T-helper 2 cell treated with Interferon-gamma antibody and Interleukin-4, amounts not matched to agents 5 μg/mL and 100 μg/mL, for 36 hours (primary cell): Measurements from ENCODE around the gene TGM5.

Experiments used
- DNase-seq: peaks from one replicate; pipeline ENCODE4 v3.0.0; 2021; ENCODE audit warnings: low spot score
- H3K27ac Mint-ChIP-seq: one replicate; pipeline ENCODE4 v1.8.0; 2021; ENCODE audit warnings: mild to moderate bottlenecking, mixed read lengths
- H3K27me3 Mint-ChIP-seq: one replicate; pipeline ENCODE4 v1.8.0; 2021; ENCODE audit warnings: low read depth, mixed read lengths
- H3K36me3 Mint-ChIP-seq: one replicate; pipeline ENCODE4 v1.8.0; 2021; ENCODE audit warnings: low read depth, mixed read lengths
- H3K4me1 Mint-ChIP-seq: one replicate; pipeline ENCODE4 v1.8.0; 2021; ENCODE audit warnings: low read depth, mixed read lengths
- H3K4me3 Mint-ChIP-seq: one replicate; pipeline ENCODE4 v1.8.0; 2022; ENCODE audit warnings: mild to moderate bottlenecking, moderate library complexity, mixed read lengths
- H3K9me3 Mint-ChIP-seq: one replicate; pipeline ENCODE4 v1.8.0; 2021; ENCODE audit warnings: mixed read lengths

Gene TGM5

GRCh38 chr15:43193710-43194109 is 73.0 kb downstream of the TGM5 start:
- Mint-ChIP-seq H3K9me3 (peaks cover 4% of the 10 kb centered on the region), H3K27me3 (no peaks in the 10 kb centered on the region), H3K27ac (no peak overlapping the region), H3K4me1 (peaks cover 7% of the 10 kb centered on the region), H3K36me3 (peaks cover 56% of the 10 kb centered on the region), H3K4me3 (no peak overlapping the region)
- no peak for DNase-seq

GRCh38 chr15:43190178-43190577 is 76.5 kb downstream of the TGM5 start:
- peaks cover 23% of the 10 kb centered on the region for H3K4me1 Mint-ChIP-seq

GRCh38 chr15:43189296-43189695 is 77.4 kb downstream of the TGM5 start:
- no peak for DNase-seq
- H3K36me3 Mint-ChIP-seq, result peaks cover 34% of the 10 kb centered on the region
- H3K4me3 Mint-ChIP-seq, result no peak overlapping the region

More at GRCh38 chr15:43190178-43190577, 76.5 kb downstream of the TGM5 start:
- Mint-ChIP-seq H3K9me3 (no peaks in the 10 kb centered on the region), H3K27ac (no peak overlapping the region), H3K36me3 (peaks cover 39% of the 10 kb centered on the region), H3K27me3 (no peaks in the 10 kb centered on the region), H3K4me3 (no peak overlapping the region)
- DNase-seq, result no peak

GRCh38 chr15:43187544-43188155 is 79.1 kb downstream of the TGM5 start:
- Mint-ChIP-seq H3K27me3 (no peaks in the 10 kb centered on the region), H3K4me1 (peaks cover 28% of the 10 kb centered on the region), H3K4me3 (peak overlapping the region; percentile 97), H3K27ac (peak overlapping the region; percentile 37), H3K9me3 (no peaks in the 10 kb centered on the region), H3K36me3 (peaks cover 30% of the 10 kb centered on the region)
- no peak for DNase-seq

More at GRCh38 chr15:43189296-43189695, 77.4 kb downstream of the TGM5 start:
- Mint-ChIP-seq H3K27me3 (no peaks in the 10 kb centered on the region), H3K27ac (peak overlapping the region; percentile 58), H3K9me3 (no peaks in the 10 kb centered on the region), H3K4me1 (peaks cover 28% of the 10 kb centered on the region)

- peaks cover 25% of the 10 kb centered on the region for H3K36me3 Mint-ChIP-seq
- H3K9me3 Mint-ChIP-seq, result no peaks in the 10 kb centered on the region
Measured at GRCh38 chr15:43186003-43186353, 80.8 kb downstream of the TGM5 start.

GRCh38 chr15:43185157-43186002 is 81.3 kb downstream of the TGM5 start, which contains the start of gene CCNDBP1:
Gene CCNDBP1, plus strand, starts transcription at chr15:43185403. Its CDS starts 96 bp downstream, at chr15:43185499.
- DNase-seq, result peak; percentile 92
- no peaks in the 10 kb centered on the region for H3K27me3 Mint-ChIP-seq
- H3K27ac Mint-ChIP-seq, result peak within 1 kb of the TSS; percentile 94
- peaks cover 19% of the 10 kb centered on the region for H3K36me3 Mint-ChIP-seq
- H3K9me3 Mint-ChIP-seq, result no peaks in the 10 kb centered on the region
- peaks cover 28% of the 10 kb centered on the region for H3K4me1 Mint-ChIP-seq
- peak within 1 kb of the TSS; percentile 97 for H3K4me3 Mint-ChIP-seq

More at GRCh38 chr15:43186003-43186353, 80.8 kb downstream of the TGM5 start:
- Mint-ChIP-seq H3K27ac (peak overlapping the region; percentile 94), H3K27me3 (no peaks in the 10 kb centered on the region), H3K4me3 (peak overlapping the region; percentile 97), H3K4me1 (peaks cover 28% of the 10 kb centered on the region)
- no peak for DNase-seq

GRCh38 chr15:43184407-43185124 is 82.2 kb downstream of the TGM5 start:
- no peaks in the 10 kb centered on the region for H3K9me3 Mint-ChIP-seq
- H3K27ac Mint-ChIP-seq, result peak overlapping the region; percentile 94
- peaks cover 18% of the 10 kb centered on the region for H3K36me3 Mint-ChIP-seq
- no peak for DNase-seq
- no peaks in the 10 kb centered on the region for H3K27me3 Mint-ChIP-seq
- peaks cover 27% of the 10 kb centered on the region for H3K4me1 Mint-ChIP-seq
- H3K4me3 Mint-ChIP-seq, result peak overlapping the region; percentile 97

GRCh38 chr15:43183270-43183669 is 83.5 kb downstream of the TGM5 start:
- Mint-ChIP-seq H3K27ac (peak overlapping the region; percentile 51), H3K9me3 (no peaks in the 10 kb centered on the region), H3K27me3 (no peaks in the 10 kb centered on the region), H3K4me3 (no peak overlapping the region), H3K36me3 (peaks cover 16% of the 10 kb centered on the region), H3K4me1 (peaks cover 21% of the 10 kb centered on the region)
- DNase-seq, result no peak
